Measurements from ENCODE around the gene C1QL1.

The C1QL1 gene

GRCh38 chr17:45005700-45006099 lies 37.6 kb upstream of the C1QL1 start:
- H3K4me3 ChIP-seq (ENCODE audit: low read depth, low read length): no peak overlapping the region
- no peak overlapping the region for H3K27ac ChIP-seq (ENCODE audit: low read depth, low read length)
- H3K9me3 ChIP-seq (ENCODE audit: insufficient read depth, low read depth, low read length): peaks cover 4% of the 10 kb centered on the region
- no peak overlapping the region for H2BK5ac ChIP-seq (ENCODE audit: low read depth, low read length, poor library complexity)
- H3K36me3 ChIP-seq (ENCODE audit: control insufficient read depth in 1 of 2, insufficient read depth in 2 of 2, low read length in 2 of 2): no peaks in the 10 kb centered on the region
- H3K14ac ChIP-seq (ENCODE audit: low read length): no peak overlapping the region
- no peak overlapping the region for H3K9ac ChIP-seq (ENCODE audit: low read length)
- no peaks in the 10 kb centered on the region for H3K4me1 ChIP-seq (ENCODE audit: control insufficient read depth in 1 of 2, insufficient read depth in 2 of 2, low read length in 2 of 2)
- no peak overlapping the region for H3K18ac ChIP-seq (ENCODE audit: low read length)
- H3K4me2 ChIP-seq (ENCODE audit: low read length): no peak overlapping the region
- H2AK5ac ChIP-seq (ENCODE audit: low read length): no peak overlapping the region
- H4K12ac ChIP-seq (ENCODE audit: low read depth, low read length): no peak overlapping the region
- no peak overlapping the region for H2AFZ ChIP-seq (ENCODE audit: insufficient read depth, low read length, poor library complexity)
- WGBS (ENCODE audit: extremely low coverage, insufficient coverage, insufficient read length): no CpG with 5 or more reads among the region's 2 CpGs
- no peak for DNase-seq
- H2BK12ac ChIP-seq (ENCODE audit: low read length): no peak overlapping the region
- no peaks in the 10 kb centered on the region for H3K79me1 ChIP-seq (ENCODE audit: low read length)
- no peak overlapping the region for H4K8ac ChIP-seq (ENCODE audit: low read depth, low read length)
- H3K27me3 ChIP-seq (ENCODE audit: insufficient read depth, low read length): no peaks in the 10 kb centered on the region
- H3K79me2 ChIP-seq (ENCODE audit: control insufficient read depth, insufficient read depth, low read length, poor library complexity): no peaks in the 10 kb centered on the region
- no peak overlapping the region for H4K91ac ChIP-seq (ENCODE audit: low read depth, low read length)
- H3K23ac ChIP-seq (ENCODE audit: low read length): no peak overlapping the region
- no peak overlapping the region for H3K4ac ChIP-seq (ENCODE audit: low read depth, low read length)
- no peak overlapping the region for H2BK120ac ChIP-seq (ENCODE audit: insufficient read depth, low read length, poor library complexity)

- WGBS (ENCODE audit: extremely low coverage, insufficient coverage, insufficient read length): no CpG with 5 or more reads among the region's 3 CpGs
- no peak overlapping the region for H3K27ac ChIP-seq (ENCODE audit: low read depth, low read length)
- no peaks in the 10 kb centered on the region for H3K79me1 ChIP-seq (ENCODE audit: low read length)
- no peak overlapping the region for H3K4me2 ChIP-seq (ENCODE audit: low read length)
- H4K91ac ChIP-seq (ENCODE audit: low read depth, low read length): no peak overlapping the region
- H2AFZ ChIP-seq (ENCODE audit: insufficient read depth, low read length, poor library complexity): no peak overlapping the region
- no peak overlapping the region for H2BK5ac ChIP-seq (ENCODE audit: low read depth, low read length, poor library complexity)
- no peak overlapping the region for H3K23ac ChIP-seq (ENCODE audit: low read length)
- no peak for DNase-seq
- H3K27me3 ChIP-seq (ENCODE audit: insufficient read depth, low read length): no peaks in the 10 kb centered on the region
- H2BK120ac ChIP-seq (ENCODE audit: insufficient read depth, low read length, poor library complexity): no peak overlapping the region
- no peak overlapping the region for H3K4ac ChIP-seq (ENCODE audit: low read depth, low read length)
- no peak overlapping the region for H4K8ac ChIP-seq (ENCODE audit: low read depth, low read length)
- H3K79me2 ChIP-seq (ENCODE audit: control insufficient read depth, insufficient read depth, low read length, poor library complexity): no peaks in the 10 kb centered on the region
- no peak overlapping the region for H4K12ac ChIP-seq (ENCODE audit: low read depth, low read length)
- no peaks in the 10 kb centered on the region for H3K4me1 ChIP-seq (ENCODE audit: control insufficient read depth in 1 of 2, insufficient read depth in 2 of 2, low read length in 2 of 2)
- H3K9me3 ChIP-seq (ENCODE audit: insufficient read depth, low read depth, low read length): peaks cover 4% of the 10 kb centered on the region
- peak overlapping the region; percentile 32 for H3K4me3 ChIP-seq (ENCODE audit: low read depth, low read length)
- no peak overlapping the region for H3K18ac ChIP-seq (ENCODE audit: low read length)
- no peak overlapping the region for H3K14ac ChIP-seq (ENCODE audit: low read length)
- no peak overlapping the region for H2AK5ac ChIP-seq (ENCODE audit: low read length)
- H3K36me3 ChIP-seq (ENCODE audit: control insufficient read depth in 1 of 2, insufficient read depth in 2 of 2, low read length in 2 of 2): no peaks in the 10 kb centered on the region
- H2BK12ac ChIP-seq (ENCODE audit: low read length): no peak overlapping the region
- no peak overlapping the region for H3K9ac ChIP-seq (ENCODE audit: low read length)
These were observed 36.3 kb upstream of the C1QL1 start for GRCh38 chr17:45004388-45004787.

DNA sequence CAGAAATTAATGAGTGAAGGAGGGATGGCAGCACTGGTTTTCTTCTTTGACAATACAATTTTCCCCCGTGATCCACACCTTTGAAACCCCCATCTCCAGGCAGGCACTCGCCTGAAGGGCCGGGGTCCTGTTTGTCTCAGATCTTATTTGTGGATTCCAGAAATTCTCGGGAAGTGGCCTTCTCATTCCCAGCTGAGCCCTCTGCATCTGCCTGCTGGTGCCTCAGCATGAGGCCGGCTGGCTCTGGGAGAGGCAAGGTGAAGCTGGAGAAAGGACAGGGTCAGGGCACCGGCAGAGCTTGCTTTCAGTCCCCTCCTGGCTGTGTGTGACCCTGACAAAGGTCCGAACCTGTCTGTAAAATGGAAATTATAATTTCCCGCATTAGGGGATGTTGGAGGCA lies 35.8 kb upstream of the C1QL1 start:
- no peak overlapping the region for H3K18ac ChIP-seq (ENCODE audit: low read length)
- H3K4me3 ChIP-seq (ENCODE audit: low read depth, low read length): no peak overlapping the region
- H4K12ac ChIP-seq (ENCODE audit: low read depth, low read length): no peak overlapping the region
- no peaks in the 10 kb centered on the region for H3K4me1 ChIP-seq (ENCODE audit: control insufficient read depth in 1 of 2, insufficient read depth in 2 of 2, low read length in 2 of 2)
- no peak overlapping the region for H2AFZ ChIP-seq (ENCODE audit: insufficient read depth, low read length, poor library complexity)
- no peaks in the 10 kb centered on the region for H3K36me3 ChIP-seq (ENCODE audit: control insufficient read depth in 1 of 2, insufficient read depth in 2 of 2, low read length in 2 of 2)
- H3K4ac ChIP-seq (ENCODE audit: low read depth, low read length): no peak overlapping the region
- H3K79me1 ChIP-seq (ENCODE audit: low read length): no peaks in the 10 kb centered on the region
- no peaks in the 10 kb centered on the region for H3K79me2 ChIP-seq (ENCODE audit: control insufficient read depth, insufficient read depth, low read length, poor library complexity)
- H4K91ac ChIP-seq (ENCODE audit: low read depth, low read length): no peak overlapping the region
- H3K27ac ChIP-seq (ENCODE audit: low read depth, low read length): no peak overlapping the region
- no peak overlapping the region for H2AK5ac ChIP-seq (ENCODE audit: low read length)
- no peak overlapping the region for H2BK120ac ChIP-seq (ENCODE audit: insufficient read depth, low read length, poor library complexity)
- no peak for DNase-seq
- no peak overlapping the region for H3K23ac ChIP-seq (ENCODE audit: low read length)
- H4K8ac ChIP-seq (ENCODE audit: low read depth, low read length): no peak overlapping the region
- H3K4me2 ChIP-seq (ENCODE audit: low read length): no peak overlapping the region
- no peak overlapping the region for H2BK5ac ChIP-seq (ENCODE audit: low read depth, low read length, poor library complexity)
- no peaks in the 10 kb centered on the region for H3K27me3 ChIP-seq (ENCODE audit: insufficient read depth, low read length)
- H2BK12ac ChIP-seq (ENCODE audit: low read length): no peak overlapping the region
- H3K9me3 ChIP-seq (ENCODE audit: insufficient read depth, low read depth, low read length): peaks cover 4% of the 10 kb centered on the region
- H3K14ac ChIP-seq (ENCODE audit: low read length): no peak overlapping the region
- WGBS (ENCODE audit: extremely low coverage, insufficient coverage, insufficient read length): no CpG with 5 or more reads among the region's 8 CpGs
- no peak overlapping the region for H3K9ac ChIP-seq (ENCODE audit: low read length)

- Histone ChIP-seq H3K4me2 (ENCODE audit: low read length) (no peak overlapping the region), H3K9ac (ENCODE audit: low read length) (no peak overlapping the region), H2BK5ac (ENCODE audit: low read depth, low read length, poor library complexity) (no peak overlapping the region), H2BK120ac (ENCODE audit: insufficient read depth, low read length, poor library complexity) (no peak overlapping the region), H3K4ac (ENCODE audit: low read depth, low read length) (no peak overlapping the region), H4K8ac (ENCODE audit: low read depth, low read length) (no peak overlapping the region), H3K14ac (ENCODE audit: low read length) (no peak overlapping the region), H2AK5ac (ENCODE audit: low read length) (no peak overlapping the region), H3K27ac (ENCODE audit: low read depth, low read length) (no peak overlapping the region), H4K91ac (ENCODE audit: low read depth, low read length) (no peak overlapping the region), H3K9me3 (ENCODE audit: insufficient read depth, low read depth, low read length) (peaks cover 4% of the 10 kb centered on the region), H3K18ac (ENCODE audit: low read length) (no peak overlapping the region), H3K79me1 (ENCODE audit: low read length) (no peaks in the 10 kb centered on the region), H3K27me3 (ENCODE audit: insufficient read depth, low read length) (no peaks in the 10 kb centered on the region), H3K36me3 (ENCODE audit: control insufficient read depth in 1 of 2, insufficient read depth in 2 of 2, low read length in 2 of 2) (no peaks in the 10 kb centered on the region), H3K4me1 (ENCODE audit: control insufficient read depth in 1 of 2, insufficient read depth in 2 of 2, low read length in 2 of 2) (no peaks in the 10 kb centered on the region), H4K12ac (ENCODE audit: low read depth, low read length) (no peak overlapping the region), H3K79me2 (ENCODE audit: control insufficient read depth, insufficient read depth, low read length, poor library complexity) (no peaks in the 10 kb centered on the region), H2AFZ (ENCODE audit: insufficient read depth, low read length, poor library complexity) (no peak overlapping the region), H3K23ac (ENCODE audit: low read length) (no peak overlapping the region), H3K4me3 (ENCODE audit: low read depth, low read length) (no peak overlapping the region), H2BK12ac (ENCODE audit: low read length) (no peak overlapping the region)
- DNase-seq: no peak
- no CpG with 5 or more reads among the region's 3 CpGs for WGBS (ENCODE audit: extremely low coverage, insufficient coverage, insufficient read length)
These were observed 33.2 kb upstream of the C1QL1 start for GRCh38 chr17:45001310-45001709.

Data from trophoblast cell (in vitro differentiated cells and primary cell).